Astrocyte of the cerebellum (primary cell): ENCODE data around the gene BTRC.

Source experiments
- DNase-seq: peaks from one replicate; pipeline ENCODE4 v3.0.0-alpha.2; 2011; ENCODE audit warnings: low read depth
- H3K4me3 ChIP-seq: 2 replicates; pipeline ENCODE4 v1.5.1; 2011; ENCODE audit warnings: mild to moderate bottlenecking, low read depth, low read length, moderate library complexity
- CTCF ChIP-seq: IDR thresholded peaks from 2 replicates; pipeline ENCODE4 v1.5.1; 2012; ENCODE audit warnings: low read length, low read depth, moderate library complexity, mild to moderate bottlenecking; ENCODE audit errors: missing control alignments
- in situ Hi-C: cut with HindIII; loops from 2 replicates; pipeline ENCODE4 v1.10.0; 2017; ENCODE audit warnings: low sequenced_read_pairs

Gene BTRC

GRCh38 chr10:101558671-101559595, 205.0 kb downstream of the BTRC start:
- no peak for TF ChIP-seq CTCF
- in situ Hi-C loops = no loop called here
- no peak overlapping the region for H3K4me3 ChIP-seq
- no peak for DNase-seq

GRCh38 chr10:101559596-101560297, 205.8 kb downstream of the BTRC start:
- in situ Hi-C loops = no loop called here
- no peak overlapping the region for H3K4me3 ChIP-seq
- no peak for TF ChIP-seq CTCF
- no peak for DNase-seq

GRCh38 chr10:101560298-101561067, 206.5 kb downstream of the BTRC start:
- in situ Hi-C loops = no loop called here
- no peak overlapping the region for H3K4me3 ChIP-seq
- no peak for DNase-seq
- TF ChIP-seq CTCF = no peak

- in situ Hi-C loops = no loop called here
- no peak for DNase-seq
- H3K4me3 ChIP-seq = no peak overlapping the region
- no peak for TF ChIP-seq CTCF
Measured at GRCh38 chr10:101561068-101561915, 207.3 kb downstream of the BTRC start.

- H3K4me3 ChIP-seq = no peak overlapping the region
- no peak for DNase-seq
- TF ChIP-seq CTCF = no peak
- in situ Hi-C loops = no loop called here
Measured at GRCh38 chr10:101562231-101562630, 208.3 kb downstream of the BTRC start.
